ENCODE data around the gene THUMPD3.

The THUMPD3 gene

GRCh38 chr3:9362731-9363530 lies at the start of gene THUMPD3:
Gene THUMPD3 (plus strand): TSS chr3:9363054. CDS start chr3:9365069, 2,015 bp downstream.
- Mint-ChIP-seq H3K36me3 (ENCODE audit: low read depth) (peaks cover 39% of the 10 kb centered on the region), H3K4me1 (ENCODE audit: low read depth) (peaks cover 43% of the 10 kb centered on the region), H3K27me3 (no peaks in the 10 kb centered on the region), H3K4me3 (peak within 1 kb of the TSS; percentile 95), H3K27ac (peak within 1 kb of the TSS; percentile 99), H3K9me3 (no peaks in the 10 kb centered on the region)

GRCh38 chr3:9314796-9315195 lies 48.1 kb upstream of the THUMPD3 start:
- Mint-ChIP-seq H3K36me3 (ENCODE audit: low read depth) (no peaks in the 10 kb centered on the region), H3K27me3 (no peaks in the 10 kb centered on the region), H3K4me1 (ENCODE audit: low read depth) (no peaks in the 10 kb centered on the region), H3K9me3 (no peaks in the 10 kb centered on the region), H3K4me3 (no peak overlapping the region), H3K27ac (no peak overlapping the region)

- Mint-ChIP-seq H3K27me3 (no peaks in the 10 kb centered on the region), H3K4me1 (ENCODE audit: low read depth) (no peaks in the 10 kb centered on the region), H3K27ac (no peak overlapping the region), H3K4me3 (no peak overlapping the region), H3K9me3 (no peaks in the 10 kb centered on the region), H3K36me3 (ENCODE audit: low read depth) (no peaks in the 10 kb centered on the region)
Observed at GRCh38 chr3:9316881-9317361, 45.9 kb upstream of the THUMPD3 start.

- H3K36me3 Mint-ChIP-seq (ENCODE audit: low read depth): no peaks in the 10 kb centered on the region
- no peaks in the 10 kb centered on the region for H3K27me3 Mint-ChIP-seq
- H3K4me1 Mint-ChIP-seq (ENCODE audit: low read depth): no peaks in the 10 kb centered on the region
- H3K9me3 Mint-ChIP-seq: no peaks in the 10 kb centered on the region
- no peak overlapping the region for H3K27ac Mint-ChIP-seq
- no peak overlapping the region for H3K4me3 Mint-ChIP-seq
Observed at GRCh38 chr3:9322780-9323179, 40.1 kb upstream of the THUMPD3 start.

GRCh38 chr3:9324944-9325343 lies 37.9 kb upstream of the THUMPD3 start:
- Mint-ChIP-seq H3K4me1 (ENCODE audit: low read depth) (no peaks in the 10 kb centered on the region), H3K4me3 (no peak overlapping the region), H3K9me3 (no peaks in the 10 kb centered on the region), H3K27ac (no peak overlapping the region), H3K36me3 (ENCODE audit: low read depth) (no peaks in the 10 kb centered on the region), H3K27me3 (no peaks in the 10 kb centered on the region)

GRCh38 chr3:9327578-9327977 lies 35.3 kb upstream of the THUMPD3 start:
- no peak overlapping the region for H3K27ac Mint-ChIP-seq
- no peak overlapping the region for H3K4me3 Mint-ChIP-seq
- H3K4me1 Mint-ChIP-seq (ENCODE audit: low read depth): no peaks in the 10 kb centered on the region
- peaks cover 7% of the 10 kb centered on the region for H3K9me3 Mint-ChIP-seq
- H3K36me3 Mint-ChIP-seq (ENCODE audit: low read depth): no peaks in the 10 kb centered on the region
- no peaks in the 10 kb centered on the region for H3K27me3 Mint-ChIP-seq

- Mint-ChIP-seq H3K4me3 (no peak overlapping the region), H3K9me3 (peaks cover 7% of the 10 kb centered on the region), H3K27ac (no peak overlapping the region), H3K36me3 (ENCODE audit: low read depth) (no peaks in the 10 kb centered on the region), H3K27me3 (no peaks in the 10 kb centered on the region), H3K4me1 (ENCODE audit: low read depth) (no peaks in the 10 kb centered on the region)
Observed at GRCh38 chr3:9330166-9330703, 32.6 kb upstream of the THUMPD3 start.

- no peaks in the 10 kb centered on the region for H3K4me1 Mint-ChIP-seq (ENCODE audit: low read depth)
- no peak overlapping the region for H3K27ac Mint-ChIP-seq
- peaks cover 3% of the 10 kb centered on the region for H3K27me3 Mint-ChIP-seq
- H3K4me3 Mint-ChIP-seq: no peak overlapping the region
- no peaks in the 10 kb centered on the region for H3K36me3 Mint-ChIP-seq (ENCODE audit: low read depth)
- H3K9me3 Mint-ChIP-seq: peaks cover 7% of the 10 kb centered on the region
Observed at GRCh38 chr3:9331171-9331570, 31.7 kb upstream of the THUMPD3 start.

GRCh38 chr3:9332250-9333030 lies 30.4 kb upstream of the THUMPD3 start:
- no peaks in the 10 kb centered on the region for H3K4me1 Mint-ChIP-seq (ENCODE audit: low read depth)
- H3K4me3 Mint-ChIP-seq: no peak overlapping the region
- no peaks in the 10 kb centered on the region for H3K36me3 Mint-ChIP-seq (ENCODE audit: low read depth)
- peaks cover 3% of the 10 kb centered on the region for H3K27me3 Mint-ChIP-seq
- no peak overlapping the region for H3K27ac Mint-ChIP-seq
- peaks cover 7% of the 10 kb centered on the region for H3K9me3 Mint-ChIP-seq

- H3K4me1 Mint-ChIP-seq (ENCODE audit: low read depth): no peaks in the 10 kb centered on the region
Observed at GRCh38 chr3:9339761-9340471, 22.9 kb upstream of the THUMPD3 start.

GRCh38 chr3:9340472-9340902 lies 22.4 kb upstream of the THUMPD3 start:
- Mint-ChIP-seq H3K9me3 (no peaks in the 10 kb centered on the region), H3K4me1 (ENCODE audit: low read depth) (no peaks in the 10 kb centered on the region), H3K4me3 (no peak overlapping the region), H3K27ac (no peak overlapping the region), H3K27me3 (peaks cover 1% of the 10 kb centered on the region), H3K36me3 (ENCODE audit: low read depth) (no peaks in the 10 kb centered on the region)

More at GRCh38 chr3:9339761-9340471, 22.9 kb upstream of the THUMPD3 start:
- H3K9me3 Mint-ChIP-seq: no peaks in the 10 kb centered on the region
- peaks cover 3% of the 10 kb centered on the region for H3K27me3 Mint-ChIP-seq
- no peaks in the 10 kb centered on the region for H3K36me3 Mint-ChIP-seq (ENCODE audit: low read depth)
- no peak overlapping the region for H3K4me3 Mint-ChIP-seq
- H3K27ac Mint-ChIP-seq: no peak overlapping the region

- no peaks in the 10 kb centered on the region for H3K9me3 Mint-ChIP-seq
- no peaks in the 10 kb centered on the region for H3K4me1 Mint-ChIP-seq (ENCODE audit: low read depth)
- H3K4me3 Mint-ChIP-seq: no peak overlapping the region
- H3K36me3 Mint-ChIP-seq (ENCODE audit: low read depth): no peaks in the 10 kb centered on the region
- H3K27ac Mint-ChIP-seq: no peak overlapping the region
- H3K27me3 Mint-ChIP-seq: no peaks in the 10 kb centered on the region
Observed at GRCh38 chr3:9342696-9343095, 20.2 kb upstream of the THUMPD3 start.

GRCh38 chr3:9343115-9343514 lies 19.7 kb upstream of the THUMPD3 start:
- H3K9me3 Mint-ChIP-seq: no peaks in the 10 kb centered on the region
- no peaks in the 10 kb centered on the region for H3K4me1 Mint-ChIP-seq (ENCODE audit: low read depth)
- H3K36me3 Mint-ChIP-seq (ENCODE audit: low read depth): no peaks in the 10 kb centered on the region
- H3K27ac Mint-ChIP-seq: no peak overlapping the region
- no peaks in the 10 kb centered on the region for H3K27me3 Mint-ChIP-seq
- no peak overlapping the region for H3K4me3 Mint-ChIP-seq

- Mint-ChIP-seq H3K27ac (no peak overlapping the region), H3K27me3 (no peaks in the 10 kb centered on the region), H3K9me3 (no peaks in the 10 kb centered on the region), H3K4me1 (ENCODE audit: low read depth) (no peaks in the 10 kb centered on the region), H3K4me3 (no peak overlapping the region), H3K36me3 (ENCODE audit: low read depth) (no peaks in the 10 kb centered on the region)
Observed at GRCh38 chr3:9345041-9345440, 17.8 kb upstream of the THUMPD3 start.
